ENCODE measurements around the gene MYO1F.
"Not testable (repeated sequence)": the region's sequence is repeated elsewhere in the genome, so short reads cannot be mapped to it uniquely, and the experiment has no call there.

Gene MYO1F

DNA sequence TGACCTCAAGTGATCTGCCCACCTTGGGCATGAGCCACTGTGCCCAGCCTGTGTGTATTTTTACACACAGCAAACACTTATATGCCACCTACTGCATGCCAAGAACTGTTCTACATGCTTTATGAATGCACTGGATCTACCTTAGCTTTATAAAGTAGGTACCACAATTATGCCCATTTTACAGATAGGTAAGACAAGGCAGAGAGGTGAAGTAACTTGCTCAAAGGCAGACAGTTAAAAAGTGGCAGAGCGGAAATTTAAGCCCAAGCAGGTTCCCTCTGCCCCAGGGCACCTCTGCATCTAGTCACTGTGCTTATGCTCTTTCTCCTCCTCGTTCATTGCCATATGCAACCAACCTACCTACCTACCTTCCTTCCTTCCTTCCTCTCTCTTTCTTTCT lies 22.8 kb upstream of the MYO1F start:
- DNase-seq (ENCODE audit: low read depth in 2 of 2): no peak

DNA sequence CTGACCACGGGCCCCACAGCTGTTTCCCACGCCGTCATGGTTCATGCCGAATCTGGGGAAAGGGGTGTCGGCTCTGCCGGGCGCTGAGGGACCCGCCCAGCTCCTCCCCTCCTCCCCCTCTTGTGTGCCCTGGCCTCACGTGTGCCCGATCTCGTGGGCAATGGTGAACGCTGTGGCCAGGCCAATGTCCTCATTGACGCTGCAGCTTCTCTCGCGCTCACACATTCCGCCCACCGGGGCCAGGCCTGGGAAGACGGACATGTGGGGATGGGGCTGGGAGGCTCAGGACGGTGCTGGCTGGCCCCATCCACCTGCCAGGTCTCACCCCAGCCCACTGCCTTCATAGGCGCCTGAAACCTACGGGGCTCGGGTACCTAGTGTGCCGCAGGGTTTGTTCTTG lies 18.9 kb upstream of the MYO1F start:
- DNase-seq (ENCODE audit: low read depth in 2 of 2): no peak

DNA sequence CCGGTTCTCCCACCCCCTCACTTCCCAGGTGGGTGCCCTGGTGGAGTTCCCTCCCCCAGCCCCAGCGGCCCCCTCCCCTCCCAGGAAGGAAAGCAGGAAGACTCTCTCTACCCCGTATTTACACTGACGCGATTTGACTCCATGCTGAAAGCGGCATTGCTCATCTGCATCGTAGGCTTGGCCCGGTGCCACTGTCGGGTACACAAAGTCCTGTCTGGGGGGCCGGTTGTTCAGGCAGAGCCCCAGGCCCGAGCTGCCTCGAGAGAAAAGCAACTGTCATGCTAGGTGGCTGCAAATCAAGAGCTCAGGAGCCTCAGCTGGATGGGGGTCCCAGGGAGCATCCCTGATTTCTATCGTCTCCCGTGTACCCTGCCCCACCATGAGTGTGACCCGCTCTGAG lies 18.4 kb upstream of the MYO1F start:
- DNase-seq (ENCODE audit: low read depth in 2 of 2): no peak

DNA sequence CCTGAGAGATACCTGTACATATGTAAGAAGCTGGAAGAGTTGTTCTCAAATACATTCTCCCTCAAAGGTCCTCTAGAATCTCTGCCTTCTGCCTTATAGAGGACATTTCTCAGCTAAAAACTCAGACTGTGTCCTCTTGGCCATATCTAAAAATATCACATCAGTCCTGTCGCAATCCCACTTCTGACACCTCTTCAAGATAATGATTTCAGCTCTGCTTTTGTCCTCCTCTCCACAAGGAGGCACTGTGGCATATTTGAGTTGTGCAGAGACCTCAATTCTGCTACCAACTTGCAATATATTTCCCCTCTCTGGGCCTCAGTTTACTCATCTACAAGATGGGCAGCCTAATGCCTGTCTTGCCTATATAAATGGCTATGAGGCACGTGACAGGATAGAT lies 16.7 kb upstream of the MYO1F start:
- no peak for DNase-seq (ENCODE audit: low read depth in 2 of 2)

DNA sequence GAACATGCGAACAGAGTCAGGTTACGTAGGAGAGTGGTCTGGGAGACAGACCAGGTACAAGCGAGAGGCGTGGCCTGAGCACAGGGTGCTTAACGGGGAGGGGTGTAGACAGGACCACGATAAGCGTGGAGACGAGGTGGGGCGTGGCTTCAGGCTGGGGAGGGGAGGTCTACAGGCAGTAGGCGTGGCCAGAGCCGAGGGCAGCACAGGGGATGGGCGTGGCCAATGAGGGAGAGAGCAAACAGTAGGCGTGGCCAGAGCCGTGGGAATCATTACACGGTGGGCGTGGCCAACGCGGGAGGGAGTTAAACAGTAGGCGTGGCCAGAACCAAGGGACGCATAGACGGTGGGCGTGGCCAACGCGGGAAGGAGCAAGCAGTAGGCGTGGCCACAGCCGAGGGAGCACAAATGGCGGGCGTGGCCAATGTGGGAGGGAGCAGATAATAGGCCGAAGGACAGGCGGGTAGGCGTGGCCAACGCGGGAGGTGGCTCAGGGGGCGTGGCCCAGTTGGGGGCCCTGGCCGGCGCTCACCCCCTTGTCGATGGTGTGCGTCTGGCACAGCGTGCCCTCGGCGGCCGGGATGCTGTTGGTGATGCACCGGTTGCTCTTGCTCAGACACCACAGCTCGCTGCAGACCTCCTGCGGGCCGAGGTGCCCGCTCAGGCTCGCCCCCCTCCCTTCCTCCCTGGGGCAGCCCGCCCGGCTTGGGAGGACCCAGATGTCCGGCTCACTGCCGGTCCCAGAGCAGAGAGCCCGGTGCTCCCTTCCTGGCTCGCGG lies 15.2 kb upstream of the MYO1F start:
- peak; percentile 79 to 90 for DNase-seq (ENCODE audit: low read depth in 2 of 2)

DNA sequence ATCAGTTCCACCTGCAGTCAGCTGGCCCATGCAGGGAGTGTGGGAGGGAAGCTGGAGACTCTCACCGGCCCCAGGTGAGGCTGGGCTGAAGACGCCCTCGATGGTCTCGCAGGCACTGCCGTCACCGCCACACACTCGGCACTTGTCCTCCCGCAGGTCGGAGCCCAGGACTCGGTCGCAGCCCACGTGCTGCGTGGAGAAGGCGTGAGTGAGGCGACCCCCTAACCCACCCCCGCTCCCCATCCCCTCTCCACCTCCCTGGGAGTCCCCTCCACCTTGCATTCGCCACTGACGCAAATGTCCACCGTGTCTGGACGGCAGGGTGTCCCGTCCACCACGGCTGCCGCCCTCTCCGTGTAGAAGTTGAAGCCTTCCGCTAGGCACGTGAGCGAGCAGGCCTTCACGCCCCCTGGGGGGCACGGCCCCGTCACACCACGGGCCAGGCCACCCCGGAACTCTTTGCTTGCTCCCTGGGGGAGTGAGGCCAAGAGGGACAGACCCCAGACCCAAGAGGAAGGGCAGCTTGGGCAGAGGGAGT lies 12.0 kb upstream of the MYO1F start:
- no peak for DNase-seq (ENCODE audit: low read depth in 2 of 2)

DNA sequence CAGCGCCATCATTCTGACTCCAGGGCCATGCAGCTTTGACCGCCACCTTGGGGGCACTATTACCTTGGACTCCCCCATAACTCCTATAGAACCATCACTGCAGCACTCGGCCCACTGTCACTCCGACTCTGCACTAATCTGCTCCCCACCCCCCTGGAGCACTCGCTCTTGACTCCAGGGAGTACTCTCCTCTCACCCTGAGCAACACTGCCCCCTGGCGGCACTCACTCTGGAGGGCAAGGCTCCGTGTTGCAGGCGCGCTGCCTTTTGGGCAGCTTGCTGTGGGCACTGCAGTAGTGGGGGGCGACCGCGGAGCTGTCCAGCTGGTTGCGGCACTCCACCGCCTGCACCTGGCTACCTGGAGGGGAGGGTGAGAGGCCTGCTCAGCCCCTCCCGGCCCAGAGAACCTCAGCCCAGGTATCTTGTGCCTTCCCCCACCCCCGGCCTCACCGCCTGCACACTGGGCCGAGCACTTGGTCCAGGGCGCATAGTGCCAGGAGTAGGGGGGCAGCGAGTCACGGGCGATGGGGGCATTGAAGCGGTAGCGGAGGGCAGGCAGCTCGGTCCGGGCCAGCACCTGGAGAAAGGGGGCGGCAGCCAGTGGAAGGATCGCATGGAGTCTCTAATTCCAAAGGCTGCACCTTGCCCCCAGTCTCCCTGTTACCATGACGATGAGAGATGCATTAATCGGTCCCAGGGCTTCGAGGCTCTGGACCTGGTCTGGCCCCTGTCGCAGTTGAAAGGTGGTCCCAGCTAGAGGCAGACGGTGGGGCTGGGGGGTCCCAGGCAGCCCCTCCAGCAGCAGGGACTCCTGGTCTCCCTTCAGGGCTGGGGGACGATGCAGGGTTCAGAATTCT lies 8.9 kb upstream of the MYO1F start:
- no peak for DNase-seq (ENCODE audit: low read depth in 2 of 2)

DNA sequence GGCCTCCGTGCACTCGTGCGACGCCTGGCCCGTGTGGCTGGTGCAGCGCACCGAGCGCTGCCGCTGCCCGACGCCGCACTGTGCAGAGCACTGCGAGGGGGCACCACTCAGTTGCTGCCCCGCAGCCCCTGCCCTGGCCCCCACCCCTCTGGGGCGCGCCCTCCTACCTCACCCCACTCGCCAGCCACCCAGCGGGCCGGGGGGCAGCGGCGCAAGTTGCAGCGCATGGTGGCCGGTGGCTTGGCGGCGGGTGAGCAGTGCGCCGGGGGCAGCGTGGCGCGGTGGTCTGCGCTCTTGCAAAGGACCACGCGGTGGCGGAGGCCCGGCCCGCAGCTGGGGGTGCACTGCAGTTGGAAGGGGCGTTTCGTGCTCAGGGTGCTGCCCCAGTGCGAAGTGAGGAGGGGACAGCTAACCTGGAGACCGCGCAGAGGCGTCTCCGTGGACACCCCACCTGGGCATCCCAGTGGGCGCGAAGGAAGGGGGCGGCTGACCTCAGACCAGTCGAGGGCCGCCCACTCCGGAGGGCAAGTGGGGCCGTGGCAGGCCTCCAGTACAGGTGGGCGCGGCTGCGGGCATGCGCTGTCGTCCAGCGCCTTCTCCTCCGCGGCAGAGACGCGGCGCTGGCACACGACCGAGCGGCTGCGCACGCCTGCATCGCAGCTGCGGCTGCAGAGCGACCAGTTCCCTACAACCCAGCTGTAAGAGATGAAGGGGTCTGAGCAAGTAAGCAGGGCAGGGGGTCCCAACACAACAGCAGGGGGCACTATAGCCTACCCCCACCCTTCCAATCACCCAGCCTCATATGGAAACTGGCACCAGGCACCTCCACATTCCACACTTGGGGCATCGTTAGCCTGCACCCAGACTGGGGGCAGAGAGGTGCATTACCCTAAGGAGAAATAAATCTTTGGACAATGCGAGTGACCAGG lies 8.0 kb upstream of the MYO1F start:
- no peak for DNase-seq (ENCODE audit: low read depth in 2 of 2)

DNA sequence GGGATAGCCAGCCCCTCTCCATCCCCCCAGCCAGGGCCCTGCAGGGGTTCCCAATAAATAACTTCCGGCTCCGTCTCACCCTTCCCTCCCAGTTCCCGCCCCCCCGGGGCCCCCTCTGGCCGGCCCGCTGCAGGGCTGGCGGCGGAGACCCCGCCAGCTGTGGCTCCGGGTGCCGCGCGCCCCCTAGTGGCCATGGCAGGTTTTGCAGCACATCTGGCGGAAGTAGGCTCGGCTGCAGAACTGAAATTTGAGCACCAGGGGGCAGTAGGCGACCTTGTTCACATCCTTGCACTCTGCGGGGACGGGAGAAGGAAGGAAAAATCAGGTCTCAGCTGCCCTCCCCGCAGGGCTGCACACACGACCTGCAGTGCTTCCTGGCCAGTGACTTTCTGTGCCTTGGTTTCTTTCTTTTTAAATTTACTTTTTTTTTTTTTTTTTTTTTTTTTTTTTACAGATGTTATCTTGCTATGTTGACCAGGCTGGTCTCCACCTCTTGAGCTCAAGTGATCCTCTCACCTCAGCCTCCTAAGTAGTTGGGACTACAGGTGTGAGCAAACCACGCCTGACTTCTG lies 3.6 kb upstream of the MYO1F start:
- DNase-seq (ENCODE audit: low read depth in 2 of 2): peak; percentile 67 to 71

DNA sequence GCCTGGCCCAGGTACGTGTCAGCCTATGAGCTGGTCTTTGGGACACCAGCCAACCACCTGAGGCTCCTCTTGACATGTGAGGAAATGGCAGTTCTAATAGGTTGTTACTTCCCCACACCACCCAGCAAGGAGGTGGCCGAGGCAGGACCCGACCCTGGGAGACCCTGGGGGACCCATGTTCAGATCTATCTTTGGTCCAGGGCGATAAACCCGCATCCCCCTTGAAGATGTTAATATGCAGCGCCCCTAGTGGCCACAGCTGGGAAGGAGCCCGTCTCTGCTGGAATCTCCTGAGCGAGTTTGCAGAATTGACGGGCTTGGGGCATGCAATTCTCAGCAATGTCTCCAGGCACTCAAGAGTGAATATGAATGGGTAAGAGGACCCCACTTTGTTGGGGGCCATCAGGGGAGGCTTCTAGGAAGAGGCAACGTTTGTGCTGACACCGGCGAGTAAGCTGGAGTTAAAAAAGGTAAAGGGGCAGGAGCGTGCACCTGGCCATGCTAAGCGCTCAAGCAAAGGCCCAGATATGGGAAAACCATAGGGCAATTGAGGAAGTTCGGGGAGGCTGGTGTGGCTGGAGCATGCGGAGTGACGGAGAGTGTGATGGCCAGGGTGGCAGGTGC lies 1.5 kb upstream of the MYO1F start:
- DNase-seq (ENCODE audit: low read depth in 2 of 2): peak; percentile 63 to 66

DNA sequence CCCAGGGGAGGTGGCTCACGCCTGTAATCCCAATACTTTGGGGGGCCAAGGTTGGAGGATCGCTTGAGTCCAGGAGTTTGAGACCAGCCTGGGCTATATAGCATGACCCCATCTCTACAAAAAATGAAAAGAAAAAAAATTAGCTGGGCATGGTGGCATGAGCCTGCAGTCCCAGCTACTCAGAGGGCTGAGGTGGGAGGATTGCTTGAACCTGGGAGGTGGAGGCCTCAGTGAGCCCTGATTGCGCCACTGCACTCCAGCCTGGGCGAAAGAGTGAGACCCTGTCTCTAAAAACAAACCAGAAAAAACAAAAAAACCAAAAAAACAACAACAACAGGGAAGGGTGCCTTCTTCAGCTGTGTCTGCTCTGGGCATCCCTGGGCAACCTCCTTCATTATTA lies 499 bp upstream of the MYO1F start:
- no peak for DNase-seq (ENCODE audit: low read depth in 2 of 2)

DNA sequence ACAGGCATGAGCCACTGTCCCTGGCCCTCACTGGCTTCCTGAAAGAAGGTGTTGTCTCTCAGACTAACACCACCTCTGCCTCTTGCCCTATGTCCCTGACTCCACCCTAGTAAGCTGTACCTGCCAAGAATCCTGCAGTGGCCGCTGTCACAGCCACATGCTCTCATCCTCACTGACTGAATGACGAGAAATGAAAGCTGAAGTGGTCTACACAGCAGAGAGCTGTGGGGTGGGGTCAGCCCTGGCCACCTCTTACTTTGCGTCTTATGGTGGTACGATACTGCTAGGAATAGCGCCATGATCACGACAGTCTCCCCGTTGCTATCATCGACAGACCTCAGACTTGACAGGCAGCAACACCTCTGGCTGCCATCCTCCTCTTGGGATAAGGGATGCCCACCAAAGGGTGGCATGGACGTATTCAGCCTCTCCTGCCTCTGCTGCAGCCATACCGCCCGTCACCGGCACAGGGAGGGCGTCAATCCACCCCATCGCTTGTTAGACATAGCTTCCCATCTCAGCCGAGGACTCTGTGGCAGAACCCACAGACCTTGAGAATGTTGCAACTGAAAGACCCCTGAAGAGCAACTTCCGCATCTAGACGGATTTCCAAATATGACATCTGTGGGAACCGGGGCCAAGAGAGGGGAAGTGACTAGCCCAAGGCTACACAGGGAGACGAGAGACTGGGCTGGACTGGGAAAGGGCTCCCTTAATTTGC lies 809 bp downstream of the MYO1F start:
- no peak for DNase-seq (ENCODE audit: low read depth in 2 of 2)

DNA sequence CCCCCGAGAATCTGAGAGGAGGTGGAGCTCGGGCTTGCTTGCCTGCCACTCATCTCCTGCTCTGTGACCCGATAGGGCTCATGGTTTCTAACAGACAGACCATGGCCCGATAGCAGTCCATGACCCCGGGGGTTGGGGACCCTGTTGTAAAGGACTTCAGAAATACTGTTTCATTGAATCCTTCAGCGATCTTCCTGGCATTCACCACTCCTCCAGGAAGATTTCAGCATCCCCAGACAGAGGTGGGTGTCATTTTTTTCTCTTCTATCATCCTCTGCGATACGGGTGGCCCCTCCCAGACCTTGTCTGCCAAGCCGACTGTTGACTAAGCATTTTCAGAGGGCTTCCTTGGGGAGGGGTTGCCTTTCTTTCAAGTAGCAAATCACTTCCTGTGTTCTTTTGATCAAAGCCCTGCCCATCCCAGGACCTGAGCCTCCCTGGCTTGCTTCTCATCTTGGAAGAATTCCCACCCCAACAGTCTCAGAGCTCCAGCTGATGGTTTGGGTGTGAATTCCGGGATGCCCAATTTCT lies 1.7 kb downstream of the MYO1F start:
- peak in 1 of 2 donors; percentile 36 for DNase-seq (ENCODE audit: low read depth in 2 of 2)

DNA sequence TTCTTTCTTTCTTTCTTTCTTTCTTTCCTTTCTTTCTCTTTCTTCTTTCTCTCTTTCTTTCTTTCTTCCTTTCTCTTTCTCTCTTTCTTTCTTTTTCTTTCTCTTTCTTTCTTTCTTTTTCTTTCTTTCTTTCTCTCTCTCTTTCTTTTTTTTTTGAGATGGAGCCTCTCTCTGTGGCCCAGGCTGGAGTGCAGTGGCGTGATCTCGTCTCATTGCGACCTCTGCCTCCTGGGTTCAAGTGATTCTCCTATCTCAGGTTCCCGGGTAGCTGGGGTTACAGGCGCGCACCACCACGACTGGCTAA lies 2.7 kb downstream of the MYO1F start:
- DNase-seq (ENCODE audit: low read depth in 2 of 2): not testable (repeated sequence)

DNA sequence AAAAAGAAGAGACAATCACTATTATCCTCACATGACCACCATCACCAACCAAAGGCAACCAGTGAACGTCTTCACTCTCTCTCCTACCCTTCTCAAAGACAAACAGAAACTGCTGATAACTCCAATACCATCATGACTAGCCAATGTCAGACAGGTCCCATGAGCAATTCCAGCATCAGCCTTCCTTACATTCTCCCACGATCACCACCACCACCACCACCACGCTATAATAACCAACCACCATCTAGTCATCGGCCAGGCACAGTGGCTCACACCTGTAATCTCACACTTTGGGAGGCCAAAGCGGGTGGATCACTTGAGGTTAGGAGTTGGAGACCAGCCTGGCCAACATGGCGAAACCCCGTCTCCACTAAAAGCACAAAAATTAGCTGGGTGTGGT lies 3.9 kb downstream of the MYO1F start:
- DNase-seq (ENCODE audit: low read depth in 2 of 2): no peak

DNA sequence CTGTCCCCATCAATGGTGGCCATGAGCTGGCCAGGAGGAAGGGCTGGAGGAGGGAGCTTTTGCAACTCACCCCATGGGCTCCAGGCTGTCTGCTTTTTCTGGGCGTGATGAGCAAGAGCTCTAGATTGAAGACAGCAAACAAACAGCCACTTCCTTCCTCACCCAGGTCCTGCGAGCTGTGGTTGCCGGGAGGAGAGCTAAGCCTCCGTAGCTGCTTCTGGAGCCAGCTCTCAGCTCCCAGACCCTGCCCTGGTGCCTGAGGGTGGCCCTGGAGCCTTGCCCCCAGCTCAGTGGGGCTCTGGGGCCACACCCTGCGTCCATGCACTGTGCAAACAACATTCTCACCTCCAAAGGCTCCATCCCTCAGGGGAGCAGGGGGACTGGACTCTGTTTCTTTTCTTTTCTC lies 6.2 kb downstream of the MYO1F start:
- peak in 1 of 2 donors; percentile 27 for DNase-seq (ENCODE audit: low read depth in 2 of 2)

DNA sequence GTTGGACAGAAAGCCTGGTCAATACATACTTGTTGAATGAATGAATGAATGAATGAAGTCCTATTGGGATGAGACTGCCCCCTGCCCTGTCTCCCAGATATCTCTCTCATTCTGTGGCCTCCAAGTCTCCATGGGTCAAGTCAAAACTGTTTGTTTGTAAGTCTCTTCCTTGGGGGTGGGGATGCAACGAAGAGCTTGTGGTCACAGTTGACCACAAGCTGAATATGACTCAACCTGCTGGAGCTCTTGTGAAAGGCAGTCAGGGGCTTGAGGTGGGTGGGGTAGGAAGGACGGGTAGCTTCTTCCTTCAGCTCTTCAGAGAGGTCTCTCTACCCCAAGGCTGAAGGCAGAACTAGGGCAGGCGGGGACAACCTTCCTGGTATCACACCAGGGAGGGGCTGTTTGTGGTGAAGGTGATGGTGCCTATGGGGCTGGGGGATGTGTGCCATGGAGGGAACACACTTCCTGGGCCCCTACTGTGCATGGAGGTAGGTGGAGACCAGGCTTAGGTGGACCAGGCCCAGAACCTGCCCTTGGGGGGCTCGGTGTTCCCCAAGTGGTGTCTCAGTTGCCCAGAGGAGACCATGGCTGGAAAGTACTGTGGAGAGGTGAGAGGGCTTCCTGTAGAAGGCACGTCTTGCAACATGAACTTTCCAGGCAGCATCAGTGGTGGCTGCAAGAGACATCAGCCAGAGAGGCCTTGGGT lies 8.0 kb downstream of the MYO1F start:
- DNase-seq (ENCODE audit: low read depth in 2 of 2): peak; percentile 47 to 61

DNA sequence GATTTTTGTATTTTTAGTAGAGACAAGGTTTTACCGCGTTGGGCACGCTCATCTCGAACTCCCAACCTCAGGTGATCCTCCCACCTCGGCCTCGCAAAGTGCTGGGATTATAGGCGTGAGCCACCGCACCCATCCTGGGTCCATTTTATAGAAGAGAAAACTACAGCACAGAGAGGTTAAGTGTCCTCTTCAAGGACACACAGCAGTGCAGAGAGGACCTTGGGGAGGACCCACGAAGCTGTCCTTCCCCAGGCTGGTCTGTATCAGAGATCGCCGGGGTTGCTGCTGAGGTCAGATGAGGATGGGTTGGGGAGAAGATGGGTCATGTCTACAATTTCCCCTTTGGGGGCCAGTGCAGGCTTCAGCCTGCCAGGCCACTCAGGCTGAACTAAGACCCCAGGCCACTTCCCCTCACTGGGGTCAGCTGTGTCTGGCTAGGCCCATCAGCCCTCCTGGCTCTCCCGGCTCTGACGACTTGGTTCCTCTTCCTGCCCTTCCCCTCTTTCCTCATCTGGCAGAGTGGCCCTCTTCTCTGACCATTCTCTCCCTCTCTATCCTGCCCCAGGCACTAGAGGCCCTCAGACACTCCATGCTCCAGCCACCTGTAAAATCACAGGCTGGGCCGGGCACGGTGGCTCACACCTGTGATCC lies 9.6 kb downstream of the MYO1F start:
- DNase-seq (ENCODE audit: low read depth in 2 of 2): no peak

DNA sequence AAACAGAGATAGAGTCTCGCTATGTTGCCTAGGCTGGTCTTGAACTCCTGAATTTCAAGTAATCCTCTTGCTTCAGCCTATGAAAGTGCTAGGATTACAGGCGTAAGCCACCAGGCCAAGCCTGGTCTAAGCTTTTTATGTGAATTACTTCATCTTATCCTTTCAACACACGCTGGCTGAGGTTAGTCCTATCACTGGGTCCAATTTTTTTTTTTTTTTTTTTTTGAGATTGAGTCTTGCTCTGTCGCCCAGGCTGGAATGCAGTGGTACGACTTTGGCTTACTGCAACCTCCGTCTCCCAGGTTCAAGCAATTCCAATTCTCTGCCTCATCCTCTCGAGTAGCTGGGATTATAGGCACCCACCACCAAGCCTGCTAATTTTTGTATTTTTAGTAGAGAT lies 10.4 kb downstream of the MYO1F start:
- DNase-seq (ENCODE audit: low read depth in 2 of 2): no peak
